ENCODE measurements around the gene GRM1. TPM values are rescaled to one million over a fixed set of nuclear protein-coding genes. Genes with fewer than 3 reads are reported as not detected.
A peak's percentile ranks its signal among the peaks of the same experiment; 100 is the strongest.

GRM1 gene
- total RNA-seq, 1 donor from 2014 or later = not detected

GRCh38 chr6:146092961-146093686 lies 64.3 kb downstream of the GRM1 start:
- DNase-seq (ENCODE audit: low read depth) = no peak
- H3K4me3 ChIP-seq (ENCODE audit: low read depth, low read length) = no peak overlapping the region
- no peak for TF ChIP-seq CTCF (conservative IDR thresholded peaks at IDR 0.05; ENCODE audit: low read depth, low read length)

GRCh38 chr6:146095481-146095880 lies 66.6 kb downstream of the GRM1 start:
- DNase-seq (ENCODE audit: low read depth) = no peak
- TF ChIP-seq CTCF (conservative IDR thresholded peaks at IDR 0.05; ENCODE audit: low read depth, low read length) = no peak
- no peak overlapping the region for H3K4me3 ChIP-seq (ENCODE audit: low read depth, low read length)

GRCh38 chr6:146097586-146097985 lies 68.7 kb downstream of the GRM1 start:
- no peak for DNase-seq (ENCODE audit: low read depth)
- no peak overlapping the region for H3K4me3 ChIP-seq (ENCODE audit: low read depth, low read length)
- no peak for TF ChIP-seq CTCF (conservative IDR thresholded peaks at IDR 0.05; ENCODE audit: low read depth, low read length)

GRCh38 chr6:146100776-146101175 lies 71.9 kb downstream of the GRM1 start:
- TF ChIP-seq CTCF (conservative IDR thresholded peaks at IDR 0.05; ENCODE audit: low read depth, low read length) = no peak
- H3K4me3 ChIP-seq (ENCODE audit: low read depth, low read length) = no peak overlapping the region
- no peak for DNase-seq (ENCODE audit: low read depth)

- DNase-seq (ENCODE audit: low read depth) = no peak
- no peak overlapping the region for H3K4me3 ChIP-seq (ENCODE audit: low read depth, low read length)
- TF ChIP-seq CTCF (conservative IDR thresholded peaks at IDR 0.05; ENCODE audit: low read depth, low read length) = no peak
These were observed 74.7 kb downstream of the GRM1 start for GRCh38 chr6:146103416-146104072.

GRCh38 chr6:146106532-146106931 lies 77.7 kb downstream of the GRM1 start:
- TF ChIP-seq CTCF (conservative IDR thresholded peaks at IDR 0.05; ENCODE audit: low read depth, low read length) = no peak
- peak; percentile 6 for DNase-seq (ENCODE audit: low read depth)
- no peak overlapping the region for H3K4me3 ChIP-seq (ENCODE audit: low read depth, low read length)

GRCh38 chr6:146110990-146111389 lies 82.1 kb downstream of the GRM1 start:
- no peak for TF ChIP-seq CTCF (conservative IDR thresholded peaks at IDR 0.05; ENCODE audit: low read depth, low read length)
- no peak for DNase-seq (ENCODE audit: low read depth)
- no peak overlapping the region for H3K4me3 ChIP-seq (ENCODE audit: low read depth, low read length)
